Globus pallidus (tissue), 1 donor: ENCODE measurements around the gene NUDC.
"Not testable (repeated sequence)": the region's sequence is repeated elsewhere in the genome, so short reads cannot be mapped to it uniquely, and the experiment has no call there.

Source experiments
- DNase-seq: peaks from one replicate; pipeline ENCODE4 v3.0.0-alpha.2; 2015; ENCODE audit warnings: low spot score

Gene NUDC

GRCh38 chr1:26921540-26922430 is at the start of gene NUDC:
NUDC (plus strand) TSS chr1:26921743; CDS start chr1:26921849, 106 bp downstream.
- DNase-seq = peak; percentile 98

- not testable (repeated sequence) for DNase-seq
Measured at GRCh38 chr1:26873097-26873496, 48.4 kb upstream of the NUDC start.

GRCh38 chr1:26874896-26875295 is 46.6 kb upstream of the NUDC start:
- no peak for DNase-seq

- DNase-seq = no peak
Measured at GRCh38 chr1:26877326-26877725, 44.2 kb upstream of the NUDC start.

- no peak for DNase-seq
Measured at GRCh38 chr1:26879793-26880192, 41.8 kb upstream of the NUDC start.

- DNase-seq = not testable (repeated sequence)
Measured at GRCh38 chr1:26881611-26882010, 39.9 kb upstream of the NUDC start.

- DNase-seq = no peak
Measured at GRCh38 chr1:26882696-26883463, 38.7 kb upstream of the NUDC start.

- no peak for DNase-seq
Measured at GRCh38 chr1:26887125-26887524, 34.4 kb upstream of the NUDC start.

GRCh38 chr1:26888231-26888630 is 33.3 kb upstream of the NUDC start:
- DNase-seq = no peak

GRCh38 chr1:26889551-26890466 is 31.7 kb upstream of the NUDC start, which contains the start of gene GPN2:
GPN2 (minus strand) TSS chr1:26890283; CDS start chr1:26890096, 187 bp downstream.
- DNase-seq = peak; percentile 75

- no peak for DNase-seq
Measured at GRCh38 chr1:26890467-26890796, 31.1 kb upstream of the NUDC start.

- no peak for DNase-seq
Measured at GRCh38 chr1:26894263-26894662, 27.3 kb upstream of the NUDC start.

GRCh38 chr1:26897351-26897750 is 24.2 kb upstream of the NUDC start:
- DNase-seq = no peak

- peak; percentile 77 for DNase-seq
Measured at GRCh38 chr1:26900001-26900814, 21.3 kb upstream of the NUDC start, which contains the start of gene GPATCH3. GPATCH3 (minus strand) TSS chr1:26900467; CDS start chr1:26900442, 25 bp downstream.

GRCh38 chr1:26900815-26901511 is 20.6 kb upstream of the NUDC start:
- DNase-seq = no peak

- DNase-seq = no peak
Measured at GRCh38 chr1:26907071-26907917, 14.2 kb upstream of the NUDC start.

GRCh38 chr1:26909951-26910342 is 11.6 kb upstream of the NUDC start:
- no peak for DNase-seq

GRCh38 chr1:26910343-26911160 is 11.0 kb upstream of the NUDC start:
- DNase-seq = no peak
